Small intestine (tissue), 7 donors: ENCODE results near the gene SLC25A13. TPM values are rescaled to one million over a fixed set of nuclear protein-coding genes. Genes with fewer than 3 reads are reported as not detected.

Experiments
- DNase-seq, 2 donors: peaks; one replicate each; pipeline versions ENCODE4 v3.0.0 to v3.0.0-alpha.2; 2013
- FAIRE-seq: peaks from 2 replicates; lab custom pipeline; 2012; peaks lifted over from hg19 to GRCh38; lab: Jason Lieb, UNC
- H3K27ac ChIP-seq, 3 donors: one replicate each; pipeline ENCODE4 v1.5.1; 2013; ENCODE audit warnings: low read length in 2 of 3, mild to moderate bottlenecking in 2 of 3, control low read depth in 1 of 3, inconsistent platforms in 1 of 3, low read depth in 1 of 3, moderate library complexity in 1 of 3
- H3K27me3 ChIP-seq, 3 donors: one replicate each; pipeline ENCODE4 v1.6.1; 2013; ENCODE audit warnings: low read length in 3 of 3, inconsistent platforms in 1 of 3; ENCODE audit not compliant: control insufficient read depth in 3 of 3, insufficient read depth in 3 of 3
- H3K36me3 ChIP-seq, 3 donors: one replicate each; pipeline ENCODE4 v1.6.1; 2013; ENCODE audit warnings: low read length in 3 of 3, inconsistent platforms in 1 of 3, low read depth in 1 of 3, mild to moderate bottlenecking in 1 of 3, moderate library complexity in 1 of 3; ENCODE audit not compliant: control insufficient read depth in 3 of 3, insufficient read depth in 2 of 3
- H3K4me1 ChIP-seq, 3 donors: one replicate each; pipeline ENCODE4 v1.6.1; 2013; ENCODE audit warnings: low read length in 2 of 3, inconsistent platforms in 1 of 3, low read depth in 1 of 3, mild to moderate bottlenecking in 1 of 3, moderate library complexity in 1 of 3; ENCODE audit not compliant: control insufficient read depth in 3 of 3, insufficient read depth in 2 of 3
- H3K4me3 ChIP-seq, 3 donors: one replicate each; pipeline ENCODE4 v1.5.1; 2013; ENCODE audit warnings: low read length in 3 of 3, control low read depth in 1 of 3, inconsistent platforms in 1 of 3, low read depth in 1 of 3, mild to moderate bottlenecking in 1 of 3, moderate library complexity in 1 of 3
- H3K9me3 ChIP-seq, 2 donors: one replicate each; pipeline ENCODE4 v1.6.1; 2013; ENCODE audit warnings: low read depth in 1 of 2, low read length in 1 of 2; ENCODE audit not compliant: control insufficient read depth in 2 of 2, insufficient read depth in 1 of 2
- WGBS, 3 donors: extraction: QIAGEN DNeasy Blood & Tissue Kit; methylation state at CpG; one replicate each; pipeline ENCODE4 v1.1.7; 2013; 5-methylcytosine and 5-hydroxymethylcytosine counted together
- polyA plus RNA-seq, 4 donors: library from polyadenylated mRNA; stranded (reverse) in 3 of 4; unstranded in 1 of 4; fragments of 200-250 nt in 3 of 4; fragments of 120-200 nt in 1 of 4; gene quantifications; one replicate each; pipeline versions ENCODE4 v1.2.1 to v1.2.3, GENCODE V29; 2013
- donor health status: healthy with polysubstance abuse.
- donor health status: control.
- donor health status: control.
- donor health status: Bipolar disorder and iron deficiency.
- donor health status: healthy.

Gene SLC25A13
- polyA plus RNA-seq, 4 donors = 25.9 to 49.0 (median 39.4) TPM

GRCh38 chr7:96321031-96321657, 754 bp downstream of the SLC25A13 start:
- no peak for FAIRE-seq
- no peaks in the 10 kb centered on the region for H3K27me3 ChIP-seq

GRCh38 chr7:96320442-96320841, 1.5 kb downstream of the SLC25A13 start:
- Histone ChIP-seq H3K4me1 (peaks cover 0 to 18% (median 6%) of the 10 kb centered on the region in 3 donors), H3K27me3 (no peaks in the 10 kb centered on the region), H3K4me3 (peak overlapping the region in 2 of 3 donors; percentile 92 to 95), H3K36me3 (peaks cover 0 to 2% (median 0%) of the 10 kb centered on the region in 3 donors), H3K27ac (peak overlapping the region; percentile 29 to 99 (median 99)), H3K9me3 (no peaks in the 10 kb centered on the region)
- DNase-seq (peak in 1 of 2 donors; percentile 16), FAIRE-seq (no peak)
- WGBS, 3 donors = 0 to 23% (median 8%) methylated on average over 2 of the region's 2 CpGs

More at GRCh38 chr7:96321031-96321657, 754 bp downstream of the SLC25A13 start:
- WGBS, 3 donors = 0 to 1% (median 0%) methylated on average over 18 to 22 of the region's 22 CpGs
- H3K9me3 ChIP-seq = no peaks in the 10 kb centered on the region
- peaks cover 0 to 2% (median 0%) of the 10 kb centered on the region in 3 donors for H3K36me3 ChIP-seq
- peak overlapping the region; percentile 99 for H3K27ac ChIP-seq
- peak overlapping the region; percentile 79 to 95 (median 92) for H3K4me3 ChIP-seq
- H3K4me1 ChIP-seq = peaks cover 0 to 18% (median 6%) of the 10 kb centered on the region in 3 donors
- DNase-seq = peak; percentile 90 to 95

GRCh38 chr7:96319439-96319838, 2.5 kb downstream of the SLC25A13 start:
- H3K36me3 ChIP-seq = peaks cover 0 to 2% (median 0%) of the 10 kb centered on the region in 3 donors
- peaks cover 0 to 18% (median 6%) of the 10 kb centered on the region in 3 donors for H3K4me1 ChIP-seq
- H3K27me3 ChIP-seq = no peaks in the 10 kb centered on the region
- H3K9me3 ChIP-seq = no peaks in the 10 kb centered on the region
- H3K27ac ChIP-seq = peak overlapping the region in 1 of 3 donors; percentile 19
- FAIRE-seq = no peak
- H3K4me3 ChIP-seq = no peak overlapping the region
- DNase-seq = peak; percentile 11 to 79

GRCh38 chr7:96316949-96317348, 4.9 kb downstream of the SLC25A13 start:
- no peaks in the 10 kb centered on the region for H3K9me3 ChIP-seq
- peaks cover 0 to 12% (median 6%) of the 10 kb centered on the region in 3 donors for H3K4me1 ChIP-seq
- no peak for DNase-seq
- H3K27ac ChIP-seq = no peak overlapping the region
- no peak overlapping the region for H3K4me3 ChIP-seq
- H3K27me3 ChIP-seq = no peaks in the 10 kb centered on the region
- 90 to 93% (median 92%) methylated on average over 8 of the region's 8 CpGs for WGBS, 3 donors
- H3K36me3 ChIP-seq = peaks cover 2 to 4% (median 2%) of the 10 kb centered on the region in 3 donors
- no peak for FAIRE-seq

- no peak for FAIRE-seq
- Histone ChIP-seq H3K36me3 (peaks cover 2 to 4% (median 2%) of the 10 kb centered on the region in 3 donors), H3K4me3 (no peak overlapping the region), H3K4me1 (peaks cover 0 to 7% (median 3%) of the 10 kb centered on the region in 3 donors), H3K9me3 (no peaks in the 10 kb centered on the region), H3K27ac (no peak overlapping the region), H3K27me3 (no peaks in the 10 kb centered on the region)
- no peak for DNase-seq
Measured at GRCh38 chr7:96315125-96315512, 6.8 kb downstream of the SLC25A13 start.

GRCh38 chr7:96314402-96315124, 7.3 kb downstream of the SLC25A13 start:
- WGBS, 3 donors = 91 to 96% (median 94%) methylated on average over 4 of the region's 4 CpGs
- DNase-seq (no peak), FAIRE-seq (no peak)
- H3K9me3 ChIP-seq = no peaks in the 10 kb centered on the region
- peaks cover 0 to 7% (median 5%) of the 10 kb centered on the region in 3 donors for H3K4me1 ChIP-seq
- H3K36me3 ChIP-seq = peaks cover 2 to 4% (median 2%) of the 10 kb centered on the region in 3 donors
- no peak overlapping the region for H3K27ac ChIP-seq
- no peak overlapping the region for H3K4me3 ChIP-seq
- H3K27me3 ChIP-seq = no peaks in the 10 kb centered on the region

- WGBS, 3 donors = 88 to 100% (median 92%) methylated on average over 3 of the region's 3 CpGs
- H3K4me3 ChIP-seq = no peak overlapping the region
- FAIRE-seq = no peak
Measured at GRCh38 chr7:96313940-96314339, 8.0 kb downstream of the SLC25A13 start.

GRCh38 chr7:96312502-96312901, 9.4 kb downstream of the SLC25A13 start:
- 86 to 95% (median 87%) methylated on average over 4 of the region's 4 CpGs for WGBS, 3 donors
- Histone ChIP-seq H3K27me3 (no peaks in the 10 kb centered on the region), H3K36me3 (peaks cover 1 to 4% (median 2%) of the 10 kb centered on the region in 3 donors), H3K4me3 (no peak overlapping the region), H3K9me3 (no peaks in the 10 kb centered on the region), H3K27ac (no peak overlapping the region), H3K4me1 (peaks cover 0 to 10% (median 8%) of the 10 kb centered on the region in 3 donors)
- DNase-seq (no peak), FAIRE-seq (no peak)

More at GRCh38 chr7:96313940-96314339, 8.0 kb downstream of the SLC25A13 start:
- no peaks in the 10 kb centered on the region for H3K27me3 ChIP-seq
- no peak for DNase-seq
- H3K4me1 ChIP-seq = peaks cover 0 to 9% (median 8%) of the 10 kb centered on the region in 3 donors
- no peak overlapping the region for H3K27ac ChIP-seq
- no peaks in the 10 kb centered on the region for H3K9me3 ChIP-seq
- H3K36me3 ChIP-seq = peaks cover 2 to 4% (median 2%) of the 10 kb centered on the region in 3 donors
